ENCODE results near the gene EIF4A3.

Gene EIF4A3

GRCh38 chr17:80132906-80133625 lies 13.9 kb downstream of the EIF4A3 start:
- no peak for DNase-seq

DNA sequence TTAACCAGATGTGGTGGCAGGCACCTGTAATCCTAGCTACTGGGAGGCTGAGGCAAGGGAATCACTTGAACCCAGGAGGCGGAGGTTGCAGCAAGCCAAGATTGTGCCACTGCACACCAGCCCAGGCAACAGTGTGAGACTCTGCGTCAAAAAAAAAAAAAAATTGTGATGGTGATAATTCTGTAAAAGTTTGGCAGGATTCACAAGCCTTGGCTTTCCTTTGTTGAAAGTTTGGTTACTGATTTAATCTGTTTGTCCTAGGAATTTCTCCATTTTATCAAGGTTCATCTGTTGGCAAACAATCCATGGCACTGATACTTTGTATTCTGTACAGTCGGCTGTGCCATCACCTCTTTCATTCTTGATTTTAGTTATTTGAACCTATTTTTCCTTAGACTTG lies 15.9 kb downstream of the EIF4A3 start:
- DNase-seq: no peak

DNA sequence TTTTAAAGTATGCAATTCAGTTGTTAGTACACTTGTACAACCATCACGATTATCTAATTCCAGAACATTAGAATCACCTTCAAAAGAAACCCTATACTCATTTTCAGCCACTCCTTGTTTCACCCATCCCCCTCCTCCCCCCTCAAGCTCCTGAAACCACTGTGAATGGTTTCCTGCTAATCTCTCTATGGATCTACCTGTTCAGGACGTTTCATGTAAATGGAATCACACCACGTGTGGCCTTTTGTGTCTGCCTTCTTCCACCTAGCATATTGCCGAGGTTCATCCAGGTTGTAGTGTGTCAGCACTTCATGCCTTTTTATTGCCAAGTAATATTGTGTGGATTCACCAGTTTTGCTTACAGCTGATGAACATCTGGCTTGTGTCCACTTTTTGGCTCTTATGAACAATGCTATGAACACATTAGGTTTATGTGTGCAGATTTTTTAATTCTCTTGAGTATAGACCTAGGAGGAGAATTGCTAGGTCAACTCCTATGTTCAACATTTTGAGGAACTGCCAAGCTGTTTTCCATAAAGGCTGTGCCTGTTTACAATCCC lies 17.8 kb downstream of the EIF4A3 start:
- DNase-seq: no peak

DNA sequence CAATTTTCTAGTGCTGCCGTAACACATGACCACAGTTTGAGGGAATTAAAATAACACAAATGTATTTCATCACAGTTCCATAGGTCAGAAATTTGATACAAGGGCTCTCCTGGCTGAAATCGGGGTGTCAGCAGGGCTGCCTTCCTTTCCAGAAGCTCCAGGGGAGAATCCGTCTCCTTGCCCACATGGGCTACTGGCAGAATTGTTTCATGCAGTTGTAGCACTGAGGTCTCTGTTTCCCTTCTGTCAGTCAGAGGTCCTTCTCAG lies 20.5 kb downstream of the EIF4A3 start:
- DNase-seq: no peak

DNA sequence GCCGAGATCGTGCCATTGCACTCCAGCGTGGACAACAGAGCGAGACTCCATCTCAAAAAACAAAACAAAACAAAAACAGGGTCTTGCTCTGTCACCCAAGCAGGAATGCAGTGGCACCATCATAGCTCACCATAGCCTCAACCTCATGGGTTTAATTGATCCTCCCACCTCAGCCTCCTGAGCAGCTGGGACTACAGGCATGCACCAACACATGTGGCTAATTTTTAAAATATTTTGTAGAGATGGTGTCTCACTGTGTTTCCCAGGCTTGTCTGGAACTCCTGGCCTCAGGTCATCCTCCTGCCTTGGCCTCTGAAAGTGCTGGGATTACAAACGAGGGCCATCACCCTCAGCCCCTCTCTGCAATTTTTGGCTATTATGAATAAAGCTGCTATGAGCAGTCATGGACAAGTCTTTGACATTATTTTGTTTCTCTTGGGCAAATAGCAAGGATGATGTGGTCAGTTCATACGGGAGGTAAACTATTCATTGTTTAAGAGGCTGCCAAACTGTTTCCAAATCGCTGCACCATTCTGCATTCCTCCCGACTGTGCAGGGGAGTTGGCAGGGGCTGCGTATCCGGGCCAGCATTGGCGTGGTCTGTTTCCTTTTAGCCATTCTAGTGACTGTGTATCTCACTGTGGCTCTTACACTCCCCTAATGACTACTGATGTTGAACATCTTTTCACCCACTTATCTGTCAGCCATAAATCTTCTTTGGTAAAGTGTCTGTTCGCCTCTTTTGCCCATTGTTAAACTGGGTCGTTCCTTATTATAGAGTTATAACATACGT lies 21.1 kb downstream of the EIF4A3 start:
- peak; percentile 69 for DNase-seq

DNA sequence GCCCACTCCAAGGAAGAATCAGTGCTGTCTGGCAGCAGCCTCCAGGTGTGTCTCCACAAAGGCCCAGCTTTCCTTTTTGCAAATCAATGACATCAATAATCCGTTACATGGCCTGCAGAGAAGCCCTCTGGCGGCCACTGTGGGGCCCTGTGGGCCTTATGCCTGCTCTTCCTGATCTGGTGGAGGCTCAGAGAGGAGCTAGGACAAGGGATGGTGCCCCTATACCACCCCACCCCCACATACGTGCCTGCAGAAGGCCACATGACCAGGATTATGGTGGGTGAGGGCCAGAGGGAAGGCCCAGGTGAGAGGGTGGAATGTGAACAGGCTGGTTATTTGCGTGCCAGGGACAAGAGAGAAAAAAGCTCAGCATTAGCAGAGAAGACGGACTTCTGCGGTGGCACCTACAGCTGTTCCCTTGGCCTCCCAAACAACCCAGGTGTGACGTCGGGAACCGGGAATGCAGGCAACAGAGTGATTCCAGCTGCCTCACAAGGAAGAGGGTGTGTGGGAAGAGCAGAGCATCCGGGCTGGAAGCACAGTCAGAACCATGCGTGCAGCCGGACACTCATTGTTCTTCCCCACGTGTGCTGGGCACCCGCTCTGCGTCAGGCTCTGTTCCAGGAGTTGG lies 22.5 kb downstream of the EIF4A3 start:
- DNase-seq: no peak

DNA sequence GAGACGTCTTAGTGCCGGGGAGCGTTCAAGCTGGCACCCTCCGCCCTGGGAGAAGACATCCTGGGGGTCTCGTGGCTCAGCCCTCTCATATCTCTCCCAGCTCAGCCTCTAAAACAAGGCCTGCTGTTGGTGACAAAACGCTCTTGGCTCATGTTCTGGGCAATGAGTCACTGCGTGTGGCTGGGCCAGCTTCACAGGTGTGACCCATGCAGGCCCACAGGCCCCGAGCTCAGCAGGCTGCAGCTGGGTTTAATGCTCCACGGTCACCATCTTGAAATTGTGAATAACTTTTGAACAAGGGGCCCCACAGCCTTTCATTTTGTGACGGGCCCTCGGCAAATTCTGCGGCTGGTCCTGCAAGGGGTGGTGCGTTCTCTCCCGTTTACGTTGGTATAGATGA lies 23.1 kb downstream of the EIF4A3 start:
- no peak for DNase-seq

DNA sequence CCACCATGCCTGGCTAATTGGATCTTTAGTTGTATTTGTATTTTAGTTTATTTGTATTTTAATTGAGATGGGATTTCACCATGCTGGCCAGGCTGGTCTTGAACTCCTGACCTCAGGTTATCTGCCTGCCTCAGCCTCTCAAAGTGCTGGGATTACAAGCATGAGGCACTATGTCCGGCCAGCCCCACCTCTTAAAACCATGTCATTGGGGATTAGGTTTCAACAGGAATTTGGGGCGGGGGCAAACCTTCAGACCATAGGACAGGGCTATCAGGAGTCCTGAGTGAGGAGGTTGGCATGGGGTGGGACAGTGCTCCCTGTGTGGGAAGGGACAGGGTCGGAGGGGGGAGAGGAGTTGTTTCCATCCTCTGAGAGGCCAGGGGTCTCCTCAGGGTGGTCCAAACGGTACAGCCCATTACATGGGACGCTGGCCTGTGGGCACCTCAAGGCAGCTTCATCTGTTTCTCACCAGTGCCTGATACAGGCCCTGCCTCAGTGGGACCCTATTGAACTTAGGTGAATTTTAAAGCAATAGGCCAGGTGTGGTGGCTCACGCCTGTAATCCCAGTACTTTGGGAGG lies 23.9 kb downstream of the EIF4A3 start:
- no peak for DNase-seq

- no peak for DNase-seq
These were observed 24.8 kb downstream of the EIF4A3 start for GRCh38 chr17:80122026-80122575.

DNA sequence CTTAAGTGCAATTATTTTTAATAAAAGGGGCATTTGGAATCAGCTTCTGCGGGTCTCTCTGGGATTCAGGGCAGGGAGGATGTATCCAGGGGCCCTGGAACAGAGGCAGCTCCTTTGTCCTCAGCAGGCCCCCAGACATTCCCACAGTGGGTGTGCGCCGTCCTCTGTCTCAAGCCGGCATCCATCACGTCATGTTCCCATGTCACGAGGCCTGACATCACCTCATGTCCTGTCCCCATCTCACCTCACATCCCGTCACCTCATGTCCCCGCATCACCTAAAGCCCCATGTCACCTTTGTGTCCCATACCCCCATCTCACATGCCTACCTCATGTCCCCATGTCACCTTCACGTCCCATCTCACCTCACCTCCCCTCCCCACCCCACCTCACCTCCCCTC lies 27.1 kb downstream of the EIF4A3 start:
- no peak for DNase-seq

GRCh38 chr17:80119271-80119791 lies 27.6 kb downstream of the EIF4A3 start:
- DNase-seq: no peak

- DNase-seq: no peak
These were observed 28.2 kb downstream of the EIF4A3 start for GRCh38 chr17:80118601-80119270.

DNA sequence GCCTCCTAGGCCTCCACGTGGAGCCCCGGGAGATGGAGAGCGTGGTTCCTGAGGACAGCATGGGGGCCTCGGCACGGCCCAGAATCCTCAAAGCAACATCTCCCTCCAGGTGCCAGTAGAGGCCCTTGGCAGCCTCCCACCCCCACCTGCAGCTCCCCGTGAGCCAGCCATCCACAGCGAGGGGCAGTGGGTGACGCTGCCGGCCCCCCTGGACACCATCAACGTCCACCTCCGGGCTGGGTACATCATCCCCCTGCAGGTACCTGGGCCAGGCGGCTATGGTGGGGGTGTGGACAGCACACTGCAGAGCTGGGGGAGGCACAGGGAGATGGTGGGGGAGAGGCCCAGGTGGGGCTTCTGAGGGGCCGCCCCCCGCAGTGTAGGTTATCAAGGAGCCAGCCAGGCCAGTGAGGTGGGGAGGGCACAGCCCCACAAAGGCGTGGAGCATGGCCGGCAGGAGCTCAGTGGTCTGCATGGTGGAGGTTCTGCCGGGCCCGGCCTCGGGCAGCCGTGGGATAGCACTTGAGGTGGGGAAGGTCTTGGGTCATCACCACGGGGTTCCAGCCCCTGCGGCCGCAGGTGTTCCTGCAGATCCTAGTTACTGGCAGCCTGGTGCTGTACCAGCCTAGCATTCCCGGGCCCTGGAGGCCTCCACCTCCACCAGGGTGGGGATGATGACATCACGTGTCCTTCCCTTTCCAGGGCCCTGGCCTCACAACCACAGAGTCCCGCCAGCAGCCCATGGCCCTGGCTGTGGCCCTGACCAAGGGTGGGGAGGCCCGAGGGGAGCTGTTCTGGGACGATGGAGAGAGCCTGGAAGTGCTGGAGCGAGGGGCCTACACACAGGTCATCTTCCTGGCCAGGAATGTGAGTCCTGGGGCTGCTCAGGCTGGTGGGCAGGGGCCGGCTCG lies 29.2 kb downstream of the EIF4A3 start:
- DNase-seq: no peak

DNA sequence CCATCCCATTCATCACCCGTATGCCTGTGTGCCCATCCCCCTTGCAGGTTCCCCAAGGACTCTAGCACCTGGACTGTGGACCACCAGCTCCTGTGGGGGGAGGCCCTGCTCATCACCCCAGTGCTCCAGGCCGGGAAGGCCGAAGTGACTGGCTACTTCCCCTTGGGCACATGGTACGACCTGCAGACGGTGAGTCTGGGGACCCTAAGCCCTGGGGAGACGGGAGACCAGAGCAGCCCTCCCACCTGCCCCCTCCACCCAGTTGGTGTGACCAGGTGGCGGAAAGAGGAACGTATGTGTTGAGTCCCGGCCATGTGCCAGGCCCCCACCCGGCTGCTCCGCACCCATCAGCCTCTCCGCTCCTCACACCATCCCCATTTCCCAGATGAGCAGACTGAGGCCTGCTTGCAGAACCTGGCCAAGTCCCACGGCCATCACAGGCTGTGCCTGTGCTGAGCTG lies 30.0 kb downstream of the EIF4A3 start:
- no peak for DNase-seq

- no peak for DNase-seq
These were observed 30.5 kb downstream of the EIF4A3 start for GRCh38 chr17:80116276-80116920.

GRCh38 chr17:80115159-80115558 lies 31.8 kb downstream of the EIF4A3 start:
- no peak for DNase-seq

- DNase-seq: no peak
These were observed 32.2 kb downstream of the EIF4A3 start for GRCh38 chr17:80114758-80115157.

GRCh38 chr17:80113033-80113484 lies 33.9 kb downstream of the EIF4A3 start:
- no peak for DNase-seq

- no peak for DNase-seq
These were observed 34.4 kb downstream of the EIF4A3 start for GRCh38 chr17:80112471-80113032.

Measured in fibroblast of skin of scalp (primary cell).